Measurements from ENCODE around the gene BNC2.
"Not testable (repeated sequence)": the region's sequence is repeated elsewhere in the genome, so short reads cannot be mapped to it uniquely, and the experiment has no call there.

BNC2 gene

GRCh38 chr9:16447946-16448345 lies 422.5 kb downstream of the BNC2 start:
- Mint-ChIP-seq H3K4me3 (no peak overlapping the region), H3K4me1 (peaks cover 52% of the 10 kb centered on the region), H3K27me3 (ENCODE audit: low read depth, poor library complexity) (no peaks in the 10 kb centered on the region), H3K27ac (no peak overlapping the region), H3K36me3 (ENCODE audit: low read depth) (no peaks in the 10 kb centered on the region), H3K9me3 (no peaks in the 10 kb centered on the region)
- DNase-seq, result no peak
- TF ChIP-seq CTCF (IDR thresholded peaks at IDR 0.05), result no peak

DNA sequence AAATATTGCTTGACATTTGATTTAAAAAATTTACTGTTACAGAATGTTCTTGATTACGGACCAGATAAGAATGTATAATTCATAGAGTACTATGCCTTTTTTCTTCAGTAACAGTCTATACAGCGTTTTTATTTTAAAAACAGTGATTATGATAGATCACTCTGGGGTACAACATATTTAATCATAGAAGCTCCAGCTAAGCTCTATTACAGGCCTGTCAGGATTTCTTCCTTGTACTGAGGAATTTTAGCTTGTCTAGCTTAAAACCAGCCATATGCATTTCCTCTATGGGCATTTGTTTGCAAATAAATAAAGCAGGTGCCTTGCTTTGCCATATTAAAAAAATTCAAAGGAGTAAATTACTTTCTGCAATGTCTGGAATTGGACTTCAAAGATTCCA lies 423.8 kb downstream of the BNC2 start:
- peaks cover 57% of the 10 kb centered on the region for H3K4me1 Mint-ChIP-seq
- TF ChIP-seq CTCF (IDR thresholded peaks at IDR 0.05), result no peak

GRCh38 chr9:16445141-16445920 lies 425.1 kb downstream of the BNC2 start:
- no peak for TF ChIP-seq CTCF (IDR thresholded peaks at IDR 0.05)
- Mint-ChIP-seq H3K27ac (no peak overlapping the region), H3K36me3 (ENCODE audit: low read depth) (no peaks in the 10 kb centered on the region), H3K4me3 (no peak overlapping the region), H3K27me3 (ENCODE audit: low read depth, poor library complexity) (no peaks in the 10 kb centered on the region), H3K9me3 (no peaks in the 10 kb centered on the region), H3K4me1 (peaks cover 44% of the 10 kb centered on the region)
- no peak for DNase-seq

More for the DNA sequence above, 423.8 kb downstream of the BNC2 start:
- no peak for DNase-seq
- H3K4me3 Mint-ChIP-seq, result no peak overlapping the region
- no peaks in the 10 kb centered on the region for H3K36me3 Mint-ChIP-seq (ENCODE audit: low read depth)
- H3K27ac Mint-ChIP-seq, result no peak overlapping the region
- H3K27me3 Mint-ChIP-seq (ENCODE audit: low read depth, poor library complexity), result no peaks in the 10 kb centered on the region
- no peaks in the 10 kb centered on the region for H3K9me3 Mint-ChIP-seq

DNA sequence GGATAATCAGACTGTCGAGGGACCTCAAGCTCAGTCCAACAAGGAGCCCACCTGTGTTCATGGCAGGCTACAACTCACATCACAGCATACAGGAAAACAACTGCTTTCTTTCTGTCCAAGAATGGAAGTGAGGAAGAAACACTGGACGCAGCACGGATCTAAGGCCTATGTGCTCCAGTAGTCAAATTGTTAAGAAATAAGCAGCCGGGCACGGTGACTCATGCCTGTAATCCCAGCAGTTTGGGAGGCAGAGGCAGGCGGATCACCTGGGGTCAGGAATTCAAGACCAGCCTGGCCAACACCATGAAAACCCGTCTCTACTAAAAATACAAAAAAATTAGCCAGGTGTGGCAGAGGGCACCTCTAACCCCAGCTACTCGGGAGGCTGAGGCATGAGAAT lies 427.8 kb downstream of the BNC2 start:
- Mint-ChIP-seq H3K36me3 (ENCODE audit: low read depth) (peaks cover 19% of the 10 kb centered on the region), H3K4me3 (no peak overlapping the region), H3K4me1 (peaks cover 17% of the 10 kb centered on the region), H3K27me3 (ENCODE audit: low read depth, poor library complexity) (no peaks in the 10 kb centered on the region), H3K27ac (peak overlapping the region; percentile 91), H3K9me3 (peaks cover 14% of the 10 kb centered on the region)
- no peak for DNase-seq
- no peak for TF ChIP-seq CTCF (IDR thresholded peaks at IDR 0.05)

- H3K4me1 Mint-ChIP-seq, result peaks cover 12% of the 10 kb centered on the region
- no peak for TF ChIP-seq CTCF (IDR thresholded peaks at IDR 0.05)
- peaks cover 16% of the 10 kb centered on the region for H3K9me3 Mint-ChIP-seq
- no peaks in the 10 kb centered on the region for H3K27me3 Mint-ChIP-seq (ENCODE audit: low read depth, poor library complexity)
- peaks cover 23% of the 10 kb centered on the region for H3K36me3 Mint-ChIP-seq (ENCODE audit: low read depth)
- DNase-seq, result no peak
- H3K4me3 Mint-ChIP-seq, result no peak overlapping the region
- no peak overlapping the region for H3K27ac Mint-ChIP-seq
Measured at GRCh38 chr9:16441791-16442190, 428.7 kb downstream of the BNC2 start.

DNA sequence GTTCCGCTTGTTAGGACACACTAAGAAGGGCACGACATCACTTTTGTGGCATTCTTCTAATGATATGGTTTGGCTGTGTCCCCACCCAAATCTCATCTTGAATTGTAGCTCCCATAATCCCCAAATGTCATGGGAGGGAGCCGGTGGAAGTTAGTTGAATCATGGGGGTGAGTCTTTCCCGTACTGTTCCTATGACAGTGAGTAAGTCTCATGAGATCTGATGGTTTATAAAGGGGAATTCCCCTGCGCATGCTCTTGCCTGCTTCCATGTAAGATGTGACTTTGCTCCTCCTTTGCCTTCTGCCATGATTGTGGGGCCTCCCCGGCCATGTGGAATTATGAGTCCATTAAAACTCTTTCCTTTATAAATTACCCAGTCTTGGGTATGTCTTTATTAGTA lies 431.6 kb downstream of the BNC2 start:
- not testable (repeated sequence) for H3K4me3 Mint-ChIP-seq; H3K27ac Mint-ChIP-seq; DNase-seq; H3K4me1 Mint-ChIP-seq; H3K27me3 Mint-ChIP-seq (ENCODE audit: low read depth, poor library complexity)
- peaks cover 46% of the 10 kb centered on the region for H3K36me3 Mint-ChIP-seq (ENCODE audit: low read depth)
- H3K9me3 Mint-ChIP-seq, result peaks cover 30% of the 10 kb centered on the region
